PFSK-1 (cell line): ENCODE data around the gene GRID1.

Experiments used
- FOXP2 ChIP-seq: optimal IDR thresholded peaks from 2 replicates; pipeline ENCODE3; 2011; ENCODE audit warnings: borderline replicate concordance, control low read depth, inconsistent platforms; ENCODE audit not compliant: insufficient read depth; ENCODE audit errors: extremely low read length, extremely low read depth
- POLR2AphosphoS5 ChIP-seq: IDR thresholded peaks from 2 replicates; pipeline ENCODE4 v1.6.1; 2012; ENCODE audit warnings: low read depth, mild to moderate bottlenecking, control low read depth, low read length, moderate library complexity
- SIN3A ChIP-seq: IDR thresholded peaks from 2 replicates; pipeline ENCODE4 v1.6.1; 2012; ENCODE audit warnings: mild to moderate bottlenecking, low read length, moderate library complexity, borderline replicate concordance; ENCODE audit not compliant: insufficient read depth
- TAF1 ChIP-seq: IDR thresholded peaks from 2 replicates; pipeline ENCODE4 v1.6.1; 2012; ENCODE audit warnings: low read length, control low read depth, borderline replicate concordance; ENCODE audit not compliant: insufficient read depth
- TF ChIP-seq, protein P1 (sequence below), 2 experiments: IDR thresholded peaks; 2 replicates each; pipeline versions ENCODE4 v1.6.1 to v1.8.0; 2011 to 2012; ENCODE audit warnings: low read depth in 2 of 2, low read length in 2 of 2, control low read depth in 1 of 2, inconsistent platforms in 1 of 2, mild to moderate bottlenecking in 1 of 2, moderate library complexity in 1 of 2; ENCODE audit not compliant: insufficient read depth in 1 of 2

The GRID1 gene

GRCh38 chr10:85864868-85865526 lies 501.6 kb downstream of the GRID1 start:
- TF ChIP-seq POLR2AphosphoS5 (no peak), FOXP2 (no peak), TAF1 (no peak), SIN3A (no peak)
- TF ChIP-seq, protein P1, sequence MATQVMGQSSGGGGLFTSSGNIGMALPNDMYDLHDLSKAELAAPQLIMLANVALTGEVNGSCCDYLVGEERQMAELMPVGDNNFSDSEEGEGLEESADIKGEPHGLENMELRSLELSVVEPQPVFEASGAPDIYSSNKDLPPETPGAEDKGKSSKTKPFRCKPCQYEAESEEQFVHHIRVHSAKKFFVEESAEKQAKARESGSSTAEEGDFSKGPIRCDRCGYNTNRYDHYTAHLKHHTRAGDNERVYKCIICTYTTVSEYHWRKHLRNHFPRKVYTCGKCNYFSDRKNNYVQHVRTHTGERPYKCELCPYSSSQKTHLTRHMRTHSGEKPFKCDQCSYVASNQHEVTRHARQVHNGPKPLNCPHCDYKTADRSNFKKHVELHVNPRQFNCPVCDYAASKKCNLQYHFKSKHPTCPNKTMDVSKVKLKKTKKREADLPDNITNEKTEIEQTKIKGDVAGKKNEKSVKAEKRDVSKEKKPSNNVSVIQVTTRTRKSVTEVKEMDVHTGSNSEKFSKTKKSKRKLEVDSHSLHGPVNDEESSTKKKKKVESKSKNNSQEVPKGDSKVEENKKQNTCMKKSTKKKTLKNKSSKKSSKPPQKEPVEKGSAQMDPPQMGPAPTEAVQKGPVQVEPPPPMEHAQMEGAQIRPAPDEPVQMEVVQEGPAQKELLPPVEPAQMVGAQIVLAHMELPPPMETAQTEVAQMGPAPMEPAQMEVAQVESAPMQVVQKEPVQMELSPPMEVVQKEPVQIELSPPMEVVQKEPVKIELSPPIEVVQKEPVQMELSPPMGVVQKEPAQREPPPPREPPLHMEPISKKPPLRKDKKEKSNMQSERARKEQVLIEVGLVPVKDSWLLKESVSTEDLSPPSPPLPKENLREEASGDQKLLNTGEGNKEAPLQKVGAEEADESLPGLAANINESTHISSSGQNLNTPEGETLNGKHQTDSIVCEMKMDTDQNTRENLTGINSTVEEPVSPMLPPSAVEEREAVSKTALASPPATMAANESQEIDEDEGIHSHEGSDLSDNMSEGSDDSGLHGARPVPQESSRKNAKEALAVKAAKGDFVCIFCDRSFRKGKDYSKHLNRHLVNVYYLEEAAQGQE (IDR thresholded peaks at IDR 0.05; ENCODE audit: insufficient read depth in 1 of 2, low read depth in 2 of 2, low read length in 2 of 2), result no peak

GRCh38 chr10:85864173-85864549 lies 502.4 kb downstream of the GRID1 start:
- TF ChIP-seq SIN3A, result no peak
- TF ChIP-seq POLR2AphosphoS5, result no peak

- TF ChIP-seq TAF1, result no peak
- TF ChIP-seq SIN3A, result no peak
- TF ChIP-seq, protein P1 (IDR thresholded peaks at IDR 0.05; ENCODE audit: insufficient read depth in 1 of 2, low read depth in 2 of 2, low read length in 2 of 2), result no peak
- no peak for TF ChIP-seq POLR2AphosphoS5
- TF ChIP-seq FOXP2, result no peak
Observed at GRCh38 chr10:85863301-85864172, 503.1 kb downstream of the GRID1 start.

DNA sequence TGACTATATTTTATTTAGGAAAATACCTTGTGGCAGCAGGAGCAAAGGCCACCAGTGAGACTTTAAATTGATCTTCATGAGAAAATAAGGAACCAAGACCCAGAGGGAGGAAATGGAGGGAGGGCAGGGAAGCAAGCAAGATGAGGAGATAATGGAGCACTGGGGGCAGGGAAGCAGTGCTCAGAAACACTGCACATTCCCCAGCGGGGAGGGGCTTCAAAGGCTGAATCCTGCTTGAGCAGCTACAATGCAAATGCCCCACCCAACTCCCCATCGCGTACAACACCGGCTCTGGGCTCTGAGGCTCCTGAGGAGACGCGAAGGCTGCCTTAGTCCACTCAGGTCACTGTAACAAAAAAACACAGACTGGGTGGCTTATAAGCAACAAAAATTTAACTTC lies 503.8 kb downstream of the GRID1 start:
- TF ChIP-seq, protein P1 (IDR thresholded peaks at IDR 0.05; ENCODE audit: insufficient read depth in 1 of 2, low read depth in 2 of 2, low read length in 2 of 2), result no peak
- TF ChIP-seq FOXP2 (no peak), SIN3A (no peak)

DNA sequence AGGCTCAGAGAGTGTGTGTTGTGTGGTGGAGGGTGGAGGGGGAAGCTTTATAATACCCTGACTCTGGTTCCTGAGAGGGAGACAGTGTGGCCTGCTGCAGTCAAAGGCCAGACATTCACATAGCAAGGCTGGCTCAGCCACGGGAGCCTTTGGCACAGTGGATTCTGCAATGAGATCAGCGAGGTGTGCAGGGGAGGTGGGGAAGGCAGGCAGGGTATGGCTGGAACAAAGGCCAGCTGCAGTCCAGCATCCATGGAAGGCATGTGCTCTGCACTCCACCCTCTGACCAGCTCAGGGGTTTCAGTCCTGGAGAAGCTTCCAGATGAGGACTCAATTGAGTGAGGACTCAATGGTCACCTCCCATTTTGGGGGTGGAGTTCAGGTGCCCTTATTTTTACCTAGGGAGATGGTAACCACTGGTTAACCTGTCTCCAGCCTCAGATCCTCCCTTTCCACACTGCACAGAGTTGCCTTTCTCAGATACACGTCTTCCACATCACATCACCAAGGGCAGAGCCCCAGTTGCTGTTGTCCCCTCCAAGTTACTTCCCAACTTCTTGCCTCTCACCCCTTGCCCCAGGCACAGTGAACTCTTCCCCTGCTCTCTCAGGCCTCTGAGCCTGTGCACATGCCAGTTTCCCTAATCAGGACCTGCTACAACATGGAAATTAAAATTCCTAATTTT lies 504.9 kb downstream of the GRID1 start:
- TF ChIP-seq TAF1, result no peak
- TF ChIP-seq FOXP2, result no peak
- TF ChIP-seq POLR2AphosphoS5, result no peak
- TF ChIP-seq, protein P1 (IDR thresholded peaks at IDR 0.05; ENCODE audit: insufficient read depth in 1 of 2, low read depth in 2 of 2, low read length in 2 of 2), result no peak
